Vagina (tissue), 2 donors: Measurements from ENCODE around the gene RIPPLY3. TPM values are rescaled to one million over a fixed set of nuclear protein-coding genes. Genes with fewer than 3 reads are reported as not detected.

Source experiments
- DNase-seq, 2 donors: peaks; one replicate each; pipeline ENCODE4 v3.0.0-alpha.2; 2017; ENCODE audit errors: extremely low spot score in 2 of 2
- H3K27ac ChIP-seq: fragments of 200-600 bp; sonication (generic); one replicate; pipeline ENCODE4 v1.5.1; 2019
- H3K27me3 ChIP-seq: fragments of 200-600 bp; sonication (generic); one replicate; pipeline ENCODE4 v1.5.1; 2019
- H3K36me3 ChIP-seq, 2 donors: fragments of 200-600 bp; sonication (generic); one replicate each; pipeline ENCODE4 v1.5.1; 2017 to 2019
- H3K4me1 ChIP-seq: fragments of 200-600 bp; sonication (generic); one replicate; pipeline ENCODE4 v1.5.1; 2019
- H3K4me3 ChIP-seq, 2 donors: fragments of 200-600 bp; sonication (generic); 1 replicate in 1 of 2; 2 replicates in 1 of 2; pipeline ENCODE4 v1.5.1; 2016 to 2019
- H3K9me3 ChIP-seq: fragments of 200-600 bp; sonication (generic); one replicate; pipeline ENCODE4 v1.5.1; 2019
- CTCF ChIP-seq, 3 experiments: fragments of 450-650 bp in 2 of 3; fragments of 200-600 bp in 1 of 3; sonication (generic) in 1 of 3; IDR thresholded peaks; one replicate each; pipeline ENCODE4 v1.5.1; 2017 to 2019; ENCODE audit warnings: antibody characterized with exemption in 3 of 3, mild to moderate bottlenecking in 2 of 3, moderate library complexity in 2 of 3
- POLR2A ChIP-seq, 2 donors: fragments of 450-650 bp; IDR thresholded peaks; one replicate each; pipeline ENCODE4 v1.6.1; 2017; ENCODE audit warnings: antibody characterized with exemption in 2 of 2, mild to moderate bottlenecking in 2 of 2, moderate library complexity in 2 of 2
- POLR2AphosphoS5 ChIP-seq, 2 donors: sonication (generic); formaldehyde crosslinking; IDR thresholded peaks; one replicate each; pipeline ENCODE4 v1.9.0; 2017; ENCODE audit warnings: antibody characterized with exemption in 2 of 2, mild to moderate bottlenecking in 2 of 2, low read depth in 1 of 2; ENCODE audit not compliant: insufficient read depth in 1 of 2
- intact Hi-C: fragments of 100-400 bp; cut with DNase I; formaldehyde crosslinking; loops from one replicate; pipeline ENCODE4 v1.15.1; 2023
- total RNA-seq: library from RNA; depleted of rRNA; stranded (reverse); fragments of >200 nt; gene quantifications from one replicate; pipeline ENCODE4 v1.2.3, GENCODE V29; 2016

Gene RIPPLY3
- total RNA-seq, 1 donor from 2014 or later, result not detected

- no peaks in the 10 kb centered on the region for H3K36me3 ChIP-seq
- H3K4me1 ChIP-seq, result peaks cover 19% of the 10 kb centered on the region
- TF ChIP-seq CTCF (IDR thresholded peaks at IDR 0.05) (no peak), POLR2AphosphoS5 (IDR thresholded peaks at IDR 0.05; ENCODE audit: insufficient read depth in 1 of 2, low read depth in 1 of 2) (no peak), POLR2A (IDR thresholded peaks at IDR 0.05) (no peak)
- no peak overlapping the region for H3K4me3 ChIP-seq
- intact Hi-C loops, result no loop called here
- no peak for DNase-seq
- H3K9me3 ChIP-seq, result no peaks in the 10 kb centered on the region
- no peak overlapping the region for H3K27ac ChIP-seq
- H3K27me3 ChIP-seq, result no peaks in the 10 kb centered on the region
Measured at GRCh38 chr21:36976228-36976861, 30.2 kb upstream of the RIPPLY3 start.

GRCh38 chr21:36976882-36977651 is 29.4 kb upstream of the RIPPLY3 start:
- H3K4me3 ChIP-seq, result no peak overlapping the region
- intact Hi-C loops, result no loop called here
- no peaks in the 10 kb centered on the region for H3K9me3 ChIP-seq
- no peaks in the 10 kb centered on the region for H3K36me3 ChIP-seq
- peak; percentile 44 to 74 (median 51) for TF ChIP-seq CTCF (IDR thresholded peaks at IDR 0.05)
- TF ChIP-seq POLR2A (IDR thresholded peaks at IDR 0.05), result no peak
- TF ChIP-seq POLR2AphosphoS5 (IDR thresholded peaks at IDR 0.05; ENCODE audit: insufficient read depth in 1 of 2, low read depth in 1 of 2), result no peak
- no peaks in the 10 kb centered on the region for H3K27me3 ChIP-seq
- no peak for DNase-seq
- peaks cover 19% of the 10 kb centered on the region for H3K4me1 ChIP-seq
- H3K27ac ChIP-seq, result peak overlapping the region; percentile 69

- Histone ChIP-seq H3K27me3 (no peaks in the 10 kb centered on the region), H3K4me3 (peak overlapping the region; percentile 40 to 56), H3K9me3 (no peaks in the 10 kb centered on the region), H3K27ac (peak overlapping the region; percentile 4), H3K36me3 (no peaks in the 10 kb centered on the region), H3K4me1 (peaks cover 19% of the 10 kb centered on the region)
- intact Hi-C loops, result no loop called here
- no peak for TF ChIP-seq POLR2A (IDR thresholded peaks at IDR 0.05)
- no peak for TF ChIP-seq CTCF (IDR thresholded peaks at IDR 0.05)
- peak in 1 of 2 donors; percentile 23 for TF ChIP-seq POLR2AphosphoS5 (IDR thresholded peaks at IDR 0.05; ENCODE audit: insufficient read depth in 1 of 2, low read depth in 1 of 2)
- no peak for DNase-seq
Measured at GRCh38 chr21:36980280-36981048, 26.0 kb upstream of the RIPPLY3 start.

GRCh38 chr21:36981049-36981391 is 25.5 kb upstream of the RIPPLY3 start:
- TF ChIP-seq CTCF (IDR thresholded peaks at IDR 0.05) (no peak), POLR2AphosphoS5 (IDR thresholded peaks at IDR 0.05; ENCODE audit: insufficient read depth in 1 of 2, low read depth in 1 of 2) (no peak), POLR2A (IDR thresholded peaks at IDR 0.05) (no peak)
- H3K27ac ChIP-seq, result peak overlapping the region; percentile 4
- intact Hi-C loops, result no loop called here
- H3K9me3 ChIP-seq, result no peaks in the 10 kb centered on the region
- no peaks in the 10 kb centered on the region for H3K36me3 ChIP-seq
- H3K4me1 ChIP-seq, result peaks cover 19% of the 10 kb centered on the region
- H3K27me3 ChIP-seq, result no peaks in the 10 kb centered on the region
- H3K4me3 ChIP-seq, result peak overlapping the region; percentile 40 to 56
- DNase-seq, result no peak
